ENCODE data around the gene PSMD3.
"Not testable (repeated sequence)": the region's sequence is repeated elsewhere in the genome, so short reads cannot be mapped to it uniquely, and the experiment has no call there.

Gene PSMD3

GRCh38 chr17:39996800-39997199 lies 16.2 kb downstream of the PSMD3 start:
- no peak for DNase-seq (ENCODE audit: low read depth, low spot score)

GRCh38 chr17:39997543-39997942 lies 16.9 kb downstream of the PSMD3 start:
- DNase-seq (ENCODE audit: low read depth, low spot score): no peak

DNA sequence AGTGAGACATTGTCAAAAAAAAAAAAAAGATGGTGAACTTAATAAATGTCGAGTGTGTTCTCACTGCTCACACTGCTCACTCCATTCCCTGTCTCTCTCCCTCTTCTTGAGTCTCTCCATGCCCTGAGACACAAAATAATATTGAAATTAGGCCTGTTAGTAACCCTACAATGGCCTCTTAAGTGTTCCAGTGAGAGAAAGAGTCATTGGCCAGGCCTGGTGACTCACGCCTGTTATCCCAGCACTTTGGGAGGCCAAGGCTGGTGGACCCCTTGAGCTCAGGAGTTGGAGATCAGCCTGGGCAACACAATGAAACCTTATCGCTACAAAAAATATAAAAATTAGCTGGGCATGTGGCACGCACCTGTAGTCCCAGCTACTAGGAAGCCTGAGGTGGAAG lies 18.5 kb downstream of the PSMD3 start:
- peak; percentile 35 for DNase-seq (ENCODE audit: low read depth, low spot score)

- DNase-seq (ENCODE audit: low read depth, low spot score): no peak
Measured at GRCh38 chr17:40000161-40000560, 19.6 kb downstream of the PSMD3 start.

GRCh38 chr17:40001335-40001734 lies 20.7 kb downstream of the PSMD3 start:
- DNase-seq (ENCODE audit: low read depth, low spot score): not testable (repeated sequence)

DNA sequence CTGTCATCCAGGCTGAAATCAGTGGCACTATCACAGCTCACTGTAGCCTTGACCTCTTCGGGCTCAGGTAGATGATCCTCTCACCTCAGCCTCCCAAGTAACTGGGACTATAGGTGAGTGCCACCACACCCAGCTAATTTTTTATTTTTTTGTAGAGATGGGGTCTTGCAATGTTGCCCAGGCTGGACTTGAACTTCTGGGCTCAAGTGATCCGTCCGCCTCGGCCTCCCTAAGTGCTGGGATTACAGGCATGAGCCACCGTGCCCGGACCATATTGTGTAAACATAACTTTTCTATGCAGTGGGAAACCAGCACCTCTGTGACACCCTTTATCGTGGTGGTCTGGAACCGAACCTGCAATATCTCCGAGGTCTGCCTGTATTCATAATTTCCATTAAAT lies 23.5 kb downstream of the PSMD3 start:
- DNase-seq (ENCODE audit: low read depth, low spot score): no peak

DNA sequence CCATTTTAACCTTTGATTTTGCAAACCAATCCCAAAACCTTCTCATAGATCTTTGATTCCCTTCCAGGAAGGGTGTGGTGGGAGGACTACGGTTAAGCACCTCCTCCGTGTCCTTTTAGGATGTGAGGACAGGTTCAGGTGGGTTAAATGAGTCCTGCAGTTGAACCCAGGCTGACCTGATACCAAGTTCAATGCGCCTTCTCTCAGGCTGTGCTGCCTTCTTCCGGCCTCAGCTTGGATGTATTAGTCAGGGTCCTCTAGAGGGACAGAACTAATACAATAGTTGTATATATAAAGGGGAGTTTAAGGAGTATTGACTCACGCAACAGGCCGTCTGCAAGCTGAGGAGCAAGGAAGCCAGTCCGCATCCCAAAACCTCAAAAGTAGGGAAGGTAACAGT lies 24.1 kb downstream of the PSMD3 start:
- no peak for DNase-seq (ENCODE audit: low read depth, low spot score)

- no peak for DNase-seq (ENCODE audit: low read depth, low spot score)
Measured at GRCh38 chr17:40005520-40005919, 24.9 kb downstream of the PSMD3 start.

GRCh38 chr17:40010946-40011500 lies 30.4 kb downstream of the PSMD3 start:
- DNase-seq (ENCODE audit: low read depth, low spot score): not testable (repeated sequence)

- not testable (repeated sequence) for DNase-seq (ENCODE audit: low read depth, low spot score)
Measured at GRCh38 chr17:40012017-40012647, 31.5 kb downstream of the PSMD3 start.

- peak; percentile 13 for DNase-seq (ENCODE audit: low read depth, low spot score)
Measured at GRCh38 chr17:40014375-40014980, 33.9 kb downstream of the PSMD3 start.

- no peak for DNase-seq (ENCODE audit: low read depth, low spot score)
Measured at GRCh38 chr17:40015005-40015997, 34.7 kb downstream of the PSMD3 start, which contains the start of gene CSF3. Gene CSF3, plus strand, starts transcription at chr17:40015440. Its CDS starts 35 bp downstream, at chr17:40015475.

DNA sequence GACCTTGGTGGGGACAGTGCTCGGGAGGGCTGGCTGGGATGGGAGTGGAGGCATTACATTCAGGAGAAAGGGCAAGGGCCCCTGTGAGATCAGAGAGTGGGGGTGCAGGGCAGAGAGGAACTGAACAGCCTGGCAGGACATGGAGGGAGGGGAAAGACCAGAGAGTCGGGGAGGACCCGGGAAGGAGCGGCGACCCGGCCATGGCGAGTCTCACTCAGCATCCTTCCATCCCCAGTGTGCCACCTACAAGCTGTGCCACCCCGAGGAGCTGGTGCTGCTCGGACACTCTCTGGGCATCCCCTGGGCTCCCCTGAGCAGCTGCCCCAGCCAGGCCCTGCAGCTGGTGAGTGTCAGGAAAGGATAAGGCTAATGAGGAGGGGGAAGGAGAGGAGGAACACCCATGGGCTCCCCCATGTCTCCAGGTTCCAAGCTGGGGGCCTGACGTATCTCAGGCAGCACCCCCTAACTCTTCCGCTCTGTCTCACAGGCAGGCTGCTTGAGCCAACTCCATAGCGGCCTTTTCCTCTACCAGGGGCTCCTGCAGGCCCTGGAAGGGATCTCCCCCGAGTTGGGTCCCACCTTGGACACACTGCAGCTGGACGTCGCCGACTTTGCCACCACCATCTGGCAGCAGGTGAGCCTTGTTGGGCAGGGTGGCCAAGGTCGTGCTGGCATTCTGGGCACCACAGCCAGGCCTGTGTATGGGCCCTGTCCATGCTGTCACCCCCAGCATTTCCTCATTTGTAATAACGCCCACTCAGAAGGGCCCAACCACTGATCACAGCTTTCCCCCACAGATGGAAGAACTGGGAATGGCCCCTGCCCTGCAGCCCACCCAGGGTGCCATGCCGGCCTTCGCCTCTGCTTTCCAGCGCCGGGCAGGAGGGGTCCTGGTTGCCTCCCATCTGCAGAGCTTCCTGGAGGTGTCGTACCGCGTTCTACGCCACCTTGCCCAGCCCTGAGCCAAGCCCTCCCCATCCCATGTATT lies 35.7 kb downstream of the PSMD3 start:
- DNase-seq (ENCODE audit: low read depth, low spot score): no peak

GRCh38 chr17:40017422-40018080 lies 36.9 kb downstream of the PSMD3 start:
- DNase-seq (ENCODE audit: low read depth, low spot score): no peak

- DNase-seq (ENCODE audit: low read depth, low spot score): peak; percentile 14
Measured at GRCh38 chr17:40018211-40019121, 37.9 kb downstream of the PSMD3 start.

DNA sequence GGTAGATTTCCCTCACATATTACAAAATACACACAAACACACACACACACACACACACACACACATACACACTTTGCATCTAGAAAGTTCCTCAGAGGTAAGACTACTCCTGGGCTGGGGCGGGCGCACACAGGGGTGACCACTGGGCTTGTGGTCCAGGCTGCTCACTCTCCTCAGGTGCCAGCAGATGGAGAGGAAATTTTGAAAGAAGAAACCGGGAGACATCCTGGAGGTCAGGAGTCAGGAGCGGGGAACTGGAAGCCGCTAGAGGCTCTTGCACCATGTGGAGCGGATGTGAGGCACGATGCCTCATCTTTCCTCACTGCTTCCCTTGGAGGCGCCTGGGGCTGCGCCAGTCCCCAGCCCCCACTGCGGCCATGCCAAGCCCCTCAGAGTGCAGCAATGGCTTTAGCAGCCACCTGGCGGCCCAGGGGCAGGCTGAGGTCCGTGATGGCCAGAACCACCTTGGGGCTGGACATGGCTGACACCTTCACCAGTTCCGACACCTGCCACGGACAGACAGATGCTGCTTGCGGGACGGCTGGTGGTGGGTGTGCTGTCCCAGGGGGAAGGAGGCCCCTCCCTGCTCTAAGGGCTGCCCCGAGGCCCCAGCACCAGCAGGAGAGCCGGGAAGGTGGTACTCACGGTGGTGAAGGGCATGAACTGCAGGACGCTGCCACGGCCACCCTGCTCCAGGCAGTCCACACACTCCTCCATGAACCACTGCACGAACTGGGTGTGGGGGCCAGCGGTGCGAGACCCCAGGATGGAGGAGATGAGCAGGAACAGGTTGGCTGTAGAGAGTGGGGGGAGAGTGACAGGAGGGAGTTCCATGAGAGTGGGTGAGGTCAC lies 38.8 kb downstream of the PSMD3 start:
- no peak for DNase-seq (ENCODE audit: low read depth, low spot score)

DNA sequence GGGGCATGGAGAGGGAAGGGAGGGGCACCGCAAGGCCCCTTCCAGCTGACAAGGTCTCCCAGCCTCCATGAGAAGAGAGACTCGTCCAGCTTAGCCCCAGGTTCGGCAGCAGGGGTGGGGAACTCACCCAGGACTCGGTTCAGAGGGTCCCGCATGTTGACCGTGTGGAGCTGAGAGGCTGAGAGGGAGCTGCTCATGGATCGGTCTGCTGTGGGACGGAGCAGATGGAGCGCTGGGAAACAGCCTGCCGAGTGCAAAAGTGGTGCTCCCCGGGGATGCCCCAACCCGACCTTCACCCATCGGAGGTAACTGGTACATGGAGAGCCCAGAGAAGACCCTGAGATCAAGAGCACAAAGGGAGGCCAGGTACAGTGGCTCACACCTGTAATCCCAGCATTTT lies 39.5 kb downstream of the PSMD3 start:
- no peak for DNase-seq (ENCODE audit: low read depth, low spot score)

DNA sequence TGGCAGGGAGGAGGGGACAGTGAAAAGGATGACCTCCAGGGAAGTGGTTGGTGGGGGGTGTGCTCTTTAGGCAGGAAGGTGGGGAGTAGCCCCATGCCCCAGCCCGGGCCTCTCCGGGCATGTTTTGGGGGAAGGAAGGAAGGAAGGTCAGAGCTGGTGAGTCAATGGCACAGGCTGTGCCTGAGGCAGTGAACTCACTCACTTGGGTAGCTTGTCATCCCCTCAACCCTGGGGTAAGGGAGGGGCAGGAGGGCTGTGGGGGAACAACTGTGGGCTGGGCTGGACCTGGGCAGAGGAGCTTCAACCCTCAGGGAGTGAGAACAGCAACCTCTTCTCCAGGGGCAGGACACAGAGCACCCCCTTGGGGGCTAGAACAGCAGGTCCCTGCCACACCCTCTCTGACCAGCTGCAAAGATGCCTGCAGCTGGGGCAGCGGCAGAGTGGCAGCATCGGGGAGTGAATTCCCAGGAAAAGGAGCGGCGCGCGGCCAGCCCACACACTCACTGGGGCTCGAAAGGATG lies 40.9 kb downstream of the PSMD3 start:
- peak; percentile 59 for DNase-seq (ENCODE audit: low read depth, low spot score)
